Suprapubic skin (tissue), 3 donors: ENCODE data around the gene TENM3.

Experiments
- CTCF ChIP-seq, 2 donors: fragments of 200-600 bp in 1 of 2; fragments of 450-650 bp in 1 of 2; sonication (generic) in 1 of 2; IDR thresholded peaks; one replicate each; pipeline ENCODE4 v1.5.1; 2016 to 2019; ENCODE audit warnings: antibody characterized with exemption in 2 of 2, mild to moderate bottlenecking in 1 of 2, moderate library complexity in 1 of 2
- POLR2A ChIP-seq, 2 donors: fragments of 450-650 bp; IDR thresholded peaks; one replicate each; pipeline ENCODE4 v1.6.1; 2017; ENCODE audit warnings: antibody characterized with exemption in 2 of 2, mild to moderate bottlenecking in 2 of 2, moderate library complexity in 2 of 2

GRCh38 chr4:182306792-182307507 lies 63.7 kb downstream of the TENM3 start:
- TF ChIP-seq POLR2A (IDR thresholded peaks at IDR 0.05) = no peak
- no peak for TF ChIP-seq CTCF (IDR thresholded peaks at IDR 0.05)
